Lower lobe of right lung (tissue), 2 donors: ENCODE measurements around the gene RPS8. TPM values are rescaled to one million over a fixed set of nuclear protein-coding genes. Genes with fewer than 3 reads are reported as not detected.
A peak's percentile ranks its signal among the peaks of the same experiment; 100 is the strongest.
"Not testable (repeated sequence)": the region's sequence is repeated elsewhere in the genome, so short reads cannot be mapped to it uniquely, and the experiment has no call there.

ENCODE experiments used
- ATAC-seq, 2 donors: fragments of 200-7000 bp; cut with Tn5 transposase; one replicate each; pipeline ENCODE4 v1.9.1; 2020 to 2022; ENCODE audit warnings: mild to moderate bottlenecking in 2 of 2, moderate library complexity in 2 of 2
- DNase-seq: peaks from one replicate; pipeline ENCODE4 v3.0.0-alpha.2; 2020
- H3K27ac ChIP-seq: fragments of 200-600 bp; one replicate; pipeline ENCODE4 v1.8.0; 2022
- H3K27me3 ChIP-seq: fragments of 200-600 bp; one replicate; pipeline ENCODE4 v1.8.0; 2022; ENCODE audit warnings: low read depth
- H3K36me3 ChIP-seq: fragments of 200-600 bp; one replicate; pipeline ENCODE4 v1.8.0; 2022; ENCODE audit warnings: mild to moderate bottlenecking
- H3K4me1 ChIP-seq: fragments of 200-600 bp; one replicate; pipeline ENCODE4 v1.8.0; 2022
- H3K4me3 ChIP-seq: fragments of 200-600 bp; one replicate; pipeline ENCODE4 v1.8.0; 2022; ENCODE audit warnings: mild to moderate bottlenecking
- H3K9me3 ChIP-seq: fragments of 200-600 bp; one replicate; pipeline ENCODE4 v1.8.0; 2022
- intact Hi-C: fragments of 100-400 bp; cut with DNase I; formaldehyde crosslinking; loops from one replicate; pipeline ENCODE4 v1.11.0; 2022
- total RNA-seq: library from RNA; stranded (reverse); fragmentation: NEBNext Ultra II Directional; extraction: Animal tissue kit (Norgen Biotek cat#: 25700); gene quantifications from one replicate; pipeline ENCODE4 v1.2.1, GENCODE V29; 2021
- TF ChIP-seq, protein P1 (sequence below): fragments of 200-600 bp; IDR thresholded peaks from one replicate; pipeline ENCODE4 v1.8.0; 2022; ENCODE audit warnings: antibody characterized with exemption, mild to moderate bottlenecking
- donor health status: DM: no; HTN: yes; CAD: no; lungs with severe emphysema.

The RPS8 gene
- total RNA-seq, 1 donor from 2014 or later, result 1,341 TPM

GRCh38 chr1:44788120-44788860 lies 12.9 kb downstream of the RPS8 start, which contains the start of gene BEST4:
Gene BEST4, minus strand, starts transcription at chr1:44788170. Its CDS starts 465 bp downstream, at chr1:44787705.
- Histone ChIP-seq H3K36me3 (no peaks in the 10 kb centered on the region), H3K27me3 (no peaks in the 10 kb centered on the region), H3K9me3 (no peaks in the 10 kb centered on the region), H3K4me3 (no peak within 1 kb of the TSS), H3K4me1 (peaks cover 32% of the 10 kb centered on the region), H3K27ac (no peak within 1 kb of the TSS)
- ATAC-seq (no peak), DNase-seq (no peak)
- intact Hi-C loops, result no loop called here
- TF ChIP-seq, protein P1, sequence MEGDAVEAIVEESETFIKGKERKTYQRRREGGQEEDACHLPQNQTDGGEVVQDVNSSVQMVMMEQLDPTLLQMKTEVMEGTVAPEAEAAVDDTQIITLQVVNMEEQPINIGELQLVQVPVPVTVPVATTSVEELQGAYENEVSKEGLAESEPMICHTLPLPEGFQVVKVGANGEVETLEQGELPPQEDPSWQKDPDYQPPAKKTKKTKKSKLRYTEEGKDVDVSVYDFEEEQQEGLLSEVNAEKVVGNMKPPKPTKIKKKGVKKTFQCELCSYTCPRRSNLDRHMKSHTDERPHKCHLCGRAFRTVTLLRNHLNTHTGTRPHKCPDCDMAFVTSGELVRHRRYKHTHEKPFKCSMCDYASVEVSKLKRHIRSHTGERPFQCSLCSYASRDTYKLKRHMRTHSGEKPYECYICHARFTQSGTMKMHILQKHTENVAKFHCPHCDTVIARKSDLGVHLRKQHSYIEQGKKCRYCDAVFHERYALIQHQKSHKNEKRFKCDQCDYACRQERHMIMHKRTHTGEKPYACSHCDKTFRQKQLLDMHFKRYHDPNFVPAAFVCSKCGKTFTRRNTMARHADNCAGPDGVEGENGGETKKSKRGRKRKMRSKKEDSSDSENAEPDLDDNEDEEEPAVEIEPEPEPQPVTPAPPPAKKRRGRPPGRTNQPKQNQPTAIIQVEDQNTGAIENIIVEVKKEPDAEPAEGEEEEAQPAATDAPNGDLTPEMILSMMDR, result no peak

DNA sequence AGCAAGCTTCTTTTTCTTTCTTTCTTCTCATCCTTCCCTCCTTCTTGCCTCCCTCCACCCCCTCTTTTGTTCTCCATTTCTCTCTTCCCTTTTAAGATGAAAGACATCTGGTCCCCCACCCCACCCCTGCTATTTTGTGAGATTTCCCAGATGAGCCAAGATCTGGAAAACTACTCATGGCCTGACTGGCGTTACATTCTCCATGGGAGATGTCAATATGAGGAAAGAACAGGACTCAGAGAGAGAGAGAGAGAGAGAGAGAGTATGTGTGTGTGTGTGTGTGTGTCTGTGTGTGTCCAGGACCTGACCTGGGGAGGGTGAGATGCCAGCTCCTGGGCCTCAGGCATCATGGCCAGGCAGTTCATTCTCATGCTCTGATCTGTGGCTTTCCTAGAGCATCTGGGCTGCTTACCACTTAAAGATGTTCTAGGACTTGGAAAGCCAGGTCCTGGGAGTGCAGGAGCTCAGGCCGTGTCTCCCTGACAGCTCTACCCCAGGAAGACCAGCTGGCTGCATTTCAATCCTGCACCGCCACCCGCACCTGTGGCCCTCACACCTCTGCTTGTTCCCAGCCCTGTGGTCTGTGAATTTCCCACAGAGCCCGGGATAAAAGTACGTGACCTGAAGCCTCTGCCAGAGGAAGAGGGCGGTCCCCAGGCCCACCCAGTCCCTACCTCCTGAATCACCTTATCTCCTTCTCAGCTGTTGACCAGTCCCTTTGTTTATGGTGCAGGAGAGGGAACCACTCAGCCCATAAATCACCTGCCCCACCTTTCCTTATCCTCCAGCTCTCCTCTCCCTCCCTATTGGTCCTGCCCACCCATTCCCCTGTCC lies 15.8 kb downstream of the RPS8 start:
- H3K9me3 ChIP-seq, result no peaks in the 10 kb centered on the region
- H3K4me1 ChIP-seq, result peaks cover 4% of the 10 kb centered on the region
- no peaks in the 10 kb centered on the region for H3K36me3 ChIP-seq
- intact Hi-C loops, result no loop called here
- H3K27ac ChIP-seq, result no peak overlapping the region
- TF ChIP-seq, protein P1, result no peak
- H3K4me3 ChIP-seq, result no peak overlapping the region
- no peaks in the 10 kb centered on the region for H3K27me3 ChIP-seq
- ATAC-seq, result no peak
- DNase-seq, result no peak

DNA sequence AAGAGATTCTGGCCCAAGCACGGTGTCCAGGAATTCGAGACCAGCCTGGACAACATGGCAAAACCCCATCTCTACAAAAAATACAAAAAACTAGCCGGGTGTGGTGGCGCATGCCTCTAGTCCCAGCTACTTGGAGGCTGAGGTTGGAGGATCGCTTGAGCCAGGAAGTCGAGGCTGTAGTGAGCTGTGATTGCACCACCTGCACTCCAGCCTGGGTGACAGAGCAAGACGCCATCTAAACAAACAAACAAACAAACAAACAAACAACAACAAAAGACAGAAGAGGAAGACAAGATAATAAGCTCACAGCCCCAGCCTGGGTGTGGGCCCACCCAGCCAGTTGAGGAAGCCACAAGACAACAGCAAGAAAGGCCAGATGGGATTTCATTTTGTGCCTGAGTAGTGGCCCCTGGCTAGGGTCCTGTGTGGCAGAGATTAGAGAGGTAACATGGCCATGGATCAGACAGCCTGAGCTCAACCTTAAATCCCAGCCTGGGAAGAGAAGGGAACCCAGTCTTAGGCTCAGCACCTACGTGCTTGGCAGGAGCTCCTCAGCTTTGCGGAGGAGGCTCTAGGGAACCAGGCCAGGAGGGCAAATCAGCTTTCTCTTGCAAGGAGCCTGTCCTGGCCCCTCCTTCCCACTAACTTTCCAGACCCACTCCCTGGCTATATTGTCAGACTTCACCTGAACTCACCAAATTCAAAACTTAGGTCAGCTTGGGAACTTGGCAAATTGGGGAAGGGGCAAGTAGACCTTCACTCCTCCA lies 17.6 kb downstream of the RPS8 start:
- Histone ChIP-seq H3K4me1 (no peaks in the 10 kb centered on the region), H3K27me3 (no peaks in the 10 kb centered on the region), H3K4me3 (no peak overlapping the region), H3K27ac (peak overlapping the region; percentile 68), H3K36me3 (no peaks in the 10 kb centered on the region), H3K9me3 (no peaks in the 10 kb centered on the region)
- TF ChIP-seq, protein P1, result no peak
- DNase-seq (no peak), ATAC-seq (peak; percentile 21 to 29)
- intact Hi-C loops, result no loop called here

- DNase-seq, result peak; percentile 20
- H3K9me3 ChIP-seq, H3K36me3 ChIP-seq, ATAC-seq, H3K27me3 ChIP-seq, intact Hi-C loops, H3K4me3 ChIP-seq, H3K27ac ChIP-seq: not testable (repeated sequence)
- H3K4me1 ChIP-seq, result peaks cover 31% of the 10 kb centered on the region
These were observed 22.5 kb downstream of the RPS8 start for GRCh38 chr1:44797886-44798285.

GRCh38 chr1:44798481-44799365 lies 23.4 kb downstream of the RPS8 start:
- H3K36me3 ChIP-seq, result peaks cover 13% of the 10 kb centered on the region

More at GRCh38 chr1:44798481-44799365, 23.4 kb downstream of the RPS8 start:
- Histone ChIP-seq H3K4me3 (no peak overlapping the region), H3K4me1 (peaks cover 40% of the 10 kb centered on the region), H3K9me3 (no peaks in the 10 kb centered on the region), H3K27me3 (no peaks in the 10 kb centered on the region), H3K27ac (peak overlapping the region; percentile 92)
- ATAC-seq (no peak), DNase-seq (peak; percentile 47)
- intact Hi-C loops, result no loop called here
- TF ChIP-seq, protein P1, result no peak
